ENCODE data around the gene SMLR1.

DNA sequence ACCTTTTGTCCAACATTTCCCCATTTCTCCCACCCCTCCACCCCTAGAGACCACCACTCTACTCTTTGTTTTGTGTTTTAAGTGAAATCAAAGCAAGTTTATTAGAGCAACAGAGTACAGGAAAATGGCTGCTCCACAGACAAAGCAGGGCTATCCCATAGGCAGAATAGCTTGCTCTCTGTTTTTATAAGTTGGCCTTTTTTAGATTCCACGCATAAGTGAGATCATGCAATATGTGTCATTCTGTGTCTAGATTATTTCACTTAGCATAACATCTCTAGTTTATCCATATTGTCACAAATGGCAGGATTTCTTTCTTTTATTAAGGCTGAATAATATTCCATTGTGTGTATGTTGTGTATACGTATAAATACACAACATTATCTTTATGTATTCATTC, 30.1 kb upstream of the SMLR1 start:
- TF ChIP-seq POLR2A (IDR thresholded peaks at IDR 0.05; ENCODE audit: borderline replicate concordance, extremely low read depth, insufficient read depth, insufficient read length) (no peak), CBX3 (IDR thresholded peaks at IDR 0.05; ENCODE audit: low read depth) (no peak), EZH2 (IDR thresholded peaks at IDR 0.05) (no peak), FOSL1 (IDR thresholded peaks at IDR 0.05; ENCODE audit: low read depth) (no peak), YY1 (IDR thresholded peaks at IDR 0.05; ENCODE audit: extremely low read depth, insufficient replicate concordance, low read depth, low read length) (no peak), POLR2AphosphoS5 (IDR thresholded peaks at IDR 0.05; ENCODE audit: low read depth, low read length) (no peak), RAD21 (IDR thresholded peaks at IDR 0.05; ENCODE audit: low read depth) (no peak), SIN3A (IDR thresholded peaks at IDR 0.05; ENCODE audit: low read depth) (no peak), JUND (IDR thresholded peaks at IDR 0.05) (no peak)
- TF ChIP-seq, protein P1, sequence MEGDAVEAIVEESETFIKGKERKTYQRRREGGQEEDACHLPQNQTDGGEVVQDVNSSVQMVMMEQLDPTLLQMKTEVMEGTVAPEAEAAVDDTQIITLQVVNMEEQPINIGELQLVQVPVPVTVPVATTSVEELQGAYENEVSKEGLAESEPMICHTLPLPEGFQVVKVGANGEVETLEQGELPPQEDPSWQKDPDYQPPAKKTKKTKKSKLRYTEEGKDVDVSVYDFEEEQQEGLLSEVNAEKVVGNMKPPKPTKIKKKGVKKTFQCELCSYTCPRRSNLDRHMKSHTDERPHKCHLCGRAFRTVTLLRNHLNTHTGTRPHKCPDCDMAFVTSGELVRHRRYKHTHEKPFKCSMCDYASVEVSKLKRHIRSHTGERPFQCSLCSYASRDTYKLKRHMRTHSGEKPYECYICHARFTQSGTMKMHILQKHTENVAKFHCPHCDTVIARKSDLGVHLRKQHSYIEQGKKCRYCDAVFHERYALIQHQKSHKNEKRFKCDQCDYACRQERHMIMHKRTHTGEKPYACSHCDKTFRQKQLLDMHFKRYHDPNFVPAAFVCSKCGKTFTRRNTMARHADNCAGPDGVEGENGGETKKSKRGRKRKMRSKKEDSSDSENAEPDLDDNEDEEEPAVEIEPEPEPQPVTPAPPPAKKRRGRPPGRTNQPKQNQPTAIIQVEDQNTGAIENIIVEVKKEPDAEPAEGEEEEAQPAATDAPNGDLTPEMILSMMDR (IDR thresholded peaks at IDR 0.05 in 2 of 3, conservative IDR thresholded peaks at IDR 0.05 in 1 of 3; ENCODE audit: borderline replicate concordance in 1 of 3, insufficient read depth in 1 of 3, low read depth in 2 of 3, low read length in 2 of 3) = no peak
- TF ChIP-seq, protein P2, sequence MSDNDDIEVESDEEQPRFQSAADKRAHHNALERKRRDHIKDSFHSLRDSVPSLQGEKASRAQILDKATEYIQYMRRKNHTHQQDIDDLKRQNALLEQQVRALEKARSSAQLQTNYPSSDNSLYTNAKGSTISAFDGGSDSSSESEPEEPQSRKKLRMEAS (IDR thresholded peaks at IDR 0.05) = no peak
- TF ChIP-seq, protein P3, sequence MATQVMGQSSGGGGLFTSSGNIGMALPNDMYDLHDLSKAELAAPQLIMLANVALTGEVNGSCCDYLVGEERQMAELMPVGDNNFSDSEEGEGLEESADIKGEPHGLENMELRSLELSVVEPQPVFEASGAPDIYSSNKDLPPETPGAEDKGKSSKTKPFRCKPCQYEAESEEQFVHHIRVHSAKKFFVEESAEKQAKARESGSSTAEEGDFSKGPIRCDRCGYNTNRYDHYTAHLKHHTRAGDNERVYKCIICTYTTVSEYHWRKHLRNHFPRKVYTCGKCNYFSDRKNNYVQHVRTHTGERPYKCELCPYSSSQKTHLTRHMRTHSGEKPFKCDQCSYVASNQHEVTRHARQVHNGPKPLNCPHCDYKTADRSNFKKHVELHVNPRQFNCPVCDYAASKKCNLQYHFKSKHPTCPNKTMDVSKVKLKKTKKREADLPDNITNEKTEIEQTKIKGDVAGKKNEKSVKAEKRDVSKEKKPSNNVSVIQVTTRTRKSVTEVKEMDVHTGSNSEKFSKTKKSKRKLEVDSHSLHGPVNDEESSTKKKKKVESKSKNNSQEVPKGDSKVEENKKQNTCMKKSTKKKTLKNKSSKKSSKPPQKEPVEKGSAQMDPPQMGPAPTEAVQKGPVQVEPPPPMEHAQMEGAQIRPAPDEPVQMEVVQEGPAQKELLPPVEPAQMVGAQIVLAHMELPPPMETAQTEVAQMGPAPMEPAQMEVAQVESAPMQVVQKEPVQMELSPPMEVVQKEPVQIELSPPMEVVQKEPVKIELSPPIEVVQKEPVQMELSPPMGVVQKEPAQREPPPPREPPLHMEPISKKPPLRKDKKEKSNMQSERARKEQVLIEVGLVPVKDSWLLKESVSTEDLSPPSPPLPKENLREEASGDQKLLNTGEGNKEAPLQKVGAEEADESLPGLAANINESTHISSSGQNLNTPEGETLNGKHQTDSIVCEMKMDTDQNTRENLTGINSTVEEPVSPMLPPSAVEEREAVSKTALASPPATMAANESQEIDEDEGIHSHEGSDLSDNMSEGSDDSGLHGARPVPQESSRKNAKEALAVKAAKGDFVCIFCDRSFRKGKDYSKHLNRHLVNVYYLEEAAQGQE (IDR thresholded peaks at IDR 0.05; ENCODE audit: low read depth) = no peak
- TF ChIP-seq, protein P4, sequence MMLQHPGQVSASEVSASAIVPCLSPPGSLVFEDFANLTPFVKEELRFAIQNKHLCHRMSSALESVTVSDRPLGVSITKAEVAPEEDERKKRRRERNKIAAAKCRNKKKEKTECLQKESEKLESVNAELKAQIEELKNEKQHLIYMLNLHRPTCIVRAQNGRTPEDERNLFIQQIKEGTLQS (IDR thresholded peaks at IDR 0.05) = no peak
- TF ChIP-seq, protein P5, sequence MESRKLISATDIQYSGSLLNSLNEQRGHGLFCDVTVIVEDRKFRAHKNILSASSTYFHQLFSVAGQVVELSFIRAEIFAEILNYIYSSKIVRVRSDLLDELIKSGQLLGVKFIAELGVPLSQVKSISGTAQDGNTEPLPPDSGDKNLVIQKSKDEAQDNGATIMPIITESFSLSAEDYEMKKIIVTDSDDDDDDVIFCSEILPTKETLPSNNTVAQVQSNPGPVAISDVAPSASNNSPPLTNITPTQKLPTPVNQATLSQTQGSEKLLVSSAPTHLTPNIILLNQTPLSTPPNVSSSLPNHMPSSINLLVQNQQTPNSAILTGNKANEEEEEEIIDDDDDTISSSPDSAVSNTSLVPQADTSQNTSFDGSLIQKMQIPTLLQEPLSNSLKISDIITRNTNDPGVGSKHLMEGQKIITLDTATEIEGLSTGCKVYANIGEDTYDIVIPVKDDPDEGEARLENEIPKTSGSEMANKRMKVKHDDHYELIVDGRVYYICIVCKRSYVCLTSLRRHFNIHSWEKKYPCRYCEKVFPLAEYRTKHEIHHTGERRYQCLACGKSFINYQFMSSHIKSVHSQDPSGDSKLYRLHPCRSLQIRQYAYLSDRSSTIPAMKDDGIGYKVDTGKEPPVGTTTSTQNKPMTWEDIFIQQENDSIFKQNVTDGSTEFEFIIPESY (IDR thresholded peaks at IDR 0.05; ENCODE audit: extremely low read depth, insufficient replicate concordance, low read length) = no peak

All from HCT116 (cell line).